ENCODE measurements around the gene RELB.

DNA sequence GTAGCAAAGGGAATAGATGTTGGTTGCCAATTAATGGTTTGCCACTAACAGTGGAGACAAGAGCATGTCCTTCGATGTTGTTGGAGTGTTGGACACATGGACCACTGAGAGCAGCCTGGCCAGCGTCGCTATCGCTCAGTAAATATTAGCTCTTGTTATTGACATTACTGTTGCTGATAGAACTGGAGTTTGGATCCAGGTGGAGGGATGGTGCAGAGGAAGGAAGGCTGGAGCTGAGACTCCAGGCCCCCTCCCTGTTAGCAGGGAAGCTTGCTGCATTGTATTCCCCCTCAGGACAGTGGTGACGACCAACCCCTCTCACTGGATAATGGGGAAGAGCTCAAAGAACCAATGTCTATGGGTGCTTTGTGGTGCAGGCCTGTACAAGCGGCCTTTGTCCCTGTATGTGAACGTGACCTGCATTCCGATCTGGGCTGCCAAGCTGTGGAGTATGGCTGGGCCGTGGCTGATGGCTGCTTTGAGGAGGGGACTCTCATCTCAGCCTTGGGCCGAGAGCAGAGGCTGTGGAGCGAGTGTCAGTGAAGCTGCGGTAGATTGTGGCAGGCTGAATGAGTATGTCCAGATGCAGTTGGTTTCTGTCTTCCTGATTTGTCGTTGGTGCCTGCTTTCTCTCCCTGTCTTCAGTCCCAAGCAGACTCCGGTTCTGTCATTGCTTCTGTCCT lies 44.5 kb downstream of the RELB start:
- no peak for TF ChIP-seq CTCF (IDR thresholded peaks at IDR 0.05; ENCODE audit: insufficient read depth, low read length, poor library complexity, severe bottlenecking)
- TF ChIP-seq EZH2phosphoT487 (conservative IDR thresholded peaks at IDR 0.05; ENCODE audit: low read length) = no peak
